Panc1 (cell line): Measurements from ENCODE around the gene EFNA5. TPM values are rescaled to one million over a fixed set of nuclear protein-coding genes. Genes with fewer than 3 reads are reported as not detected.

Source experiments
- ATAC-seq: fragments of 200-7000 bp; cut with Tn5 transposase; 2 replicates; pipeline ENCODE4 v1.9.1; 2020; ENCODE audit warnings: mild to moderate bottlenecking, moderate library complexity
- BruUV-seq: library from RNA; stranded (reverse); fragments of 400-500 nt; replicated peaks from 2 replicates; lab custom pipeline; 2021; lab: Mats Ljungman, UMichigan
- CTCF ChIA-PET: fragments of 300-600 bp; sonication (Branson Sonifier 250); formaldehyde crosslinking; loops from one replicate; lab custom pipeline; 2022; ENCODE audit warnings: antibody characterized with exemption; lab: Charles Lee
- POLR2A ChIA-PET: fragments of 300-600 bp; sonication (Branson Sonifier 250); formaldehyde crosslinking; loops from one replicate; lab custom pipeline; 2022; ENCODE audit warnings: antibody characterized with exemption; lab: Charles Lee
- DNase-seq: peaks from one replicate; pipeline ENCODE4 v3.0.0-alpha.2; 2010; ENCODE audit warnings: low read depth, low spot score
- H3K27ac ChIP-seq: 2 replicates; pipeline ENCODE4 v1.5.1; 2011; ENCODE audit warnings: mild to moderate bottlenecking, low read length, inconsistent platforms
- H3K27me3 ChIP-seq: fragments of 200-500 bp; sonication (Bioruptor generic); 2 replicates; pipeline ENCODE4 v1.6.0; 2014; ENCODE audit warnings: low read length, inconsistent platforms; ENCODE audit not compliant: control insufficient read depth, insufficient read depth
- H3K36me3 ChIP-seq: fragments of 200-500 bp; sonication (Bioruptor generic); 2 replicates; pipeline ENCODE4 v1.5.1; 2014; ENCODE audit warnings: inconsistent platforms, mild to moderate bottlenecking, low read length, moderate library complexity; ENCODE audit not compliant: control insufficient read depth, insufficient read depth
- H3K4me1 ChIP-seq: 2 replicates; pipeline ENCODE4 v1.5.1; 2011; ENCODE audit warnings: inconsistent platforms, mild to moderate bottlenecking, low read length, moderate library complexity; ENCODE audit not compliant: control insufficient read depth, insufficient read depth
- H3K4me3 ChIP-seq, 2 experiments: 2 replicates each; pipeline ENCODE4 v1.5.1; 2011 to 2012; ENCODE audit warnings: low read depth in 2 of 2, low read length in 2 of 2, mild to moderate bottlenecking in 2 of 2, inconsistent platforms in 1 of 2, moderate library complexity in 1 of 2
- H3K9me3 ChIP-seq: fragments of 200-500 bp; sonication (Bioruptor generic); 2 replicates; pipeline ENCODE4 v1.5.1; 2014; ENCODE audit warnings: low read depth, mild to moderate bottlenecking, inconsistent platforms, low read length, moderate library complexity; ENCODE audit not compliant: control insufficient read depth, insufficient read depth
- CTCF ChIP-seq: fragments of 450-650 bp; IDR thresholded peaks from 2 replicates; pipeline ENCODE4 v1.5.1; 2017; ENCODE audit warnings: mild to moderate bottlenecking
- POLR2AphosphoS5 ChIP-seq: IDR thresholded peaks from 2 replicates; pipeline ENCODE4 v1.6.1; 2012; ENCODE audit warnings: mild to moderate bottlenecking, low read depth, low read length, moderate library complexity
- REST ChIP-seq, 2 experiments: IDR thresholded peaks; 2 replicates each; pipeline ENCODE4 v1.6.1; 2011 to 2012; ENCODE audit warnings: low read depth in 2 of 2, control low read depth in 1 of 2, low read length in 1 of 2, mild to moderate bottlenecking in 1 of 2, moderate library complexity in 1 of 2; ENCODE audit not compliant: insufficient read depth in 1 of 2
- SIN3A ChIP-seq: IDR thresholded peaks from 2 replicates; pipeline ENCODE4 v1.6.1; 2012; ENCODE audit warnings: low read depth, mild to moderate bottlenecking, low read length, moderate library complexity, borderline replicate concordance; ENCODE audit not compliant: insufficient read depth
- TCF7L2 ChIP-seq: IDR thresholded peaks from 2 replicates; pipeline ENCODE4 v1.6.1; 2011; ENCODE audit warnings: mild to moderate bottlenecking, low read depth, low read length, inconsistent platforms
- in situ Hi-C: cut with HindIII; loops from 2 replicates; pipeline ENCODE4 v1.10.0; 2016; ENCODE audit warnings: low sequenced_read_pairs, low pct_unique_long_range_greater_than_20kb
- intact Hi-C: fragments of 100-400 bp; cut with micrococcal nuclease; formaldehyde crosslinking; loops from one replicate; pipeline ENCODE4 v1.10.0; 2022; ENCODE audit not compliant: unreplicated experiment
- total RNA-seq: library from RNA; stranded (reverse); gene quantifications from one replicate; pipeline ENCODE4 v1.2.1, GENCODE V29; 2021; ENCODE audit not compliant: unreplicated experiment

EFNA5 gene
- total RNA-seq, 1 experiment from 2014 or later, result 30.5 TPM

DNA sequence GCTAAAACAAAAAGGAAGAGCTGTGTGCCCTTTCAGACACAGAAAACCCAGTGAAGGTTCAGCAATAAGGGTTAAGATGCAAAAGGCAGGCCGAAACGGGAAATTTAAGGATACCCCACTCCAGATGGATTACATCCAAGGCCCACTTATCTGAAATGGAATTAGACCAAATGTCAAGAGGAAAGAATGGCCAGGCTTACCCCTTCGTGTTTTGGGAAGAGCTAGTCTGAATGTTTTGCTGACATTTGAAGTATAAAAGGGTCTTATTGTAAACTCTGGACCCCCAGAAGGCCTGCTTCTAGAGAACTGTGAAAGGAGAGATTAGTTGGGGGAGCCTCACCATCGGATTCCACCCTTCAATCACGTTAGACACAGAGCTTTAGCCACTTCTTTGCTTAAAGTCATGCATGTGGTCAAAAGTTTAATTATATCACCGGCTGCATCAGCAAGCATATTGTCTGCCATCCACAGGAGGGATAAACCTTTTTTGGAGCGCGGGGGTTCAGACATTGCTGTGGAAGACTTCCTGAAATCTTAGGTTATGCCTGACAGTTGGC lies 93.3 kb downstream of the EFNA5 start:
- no peak overlapping the region for H3K4me3 ChIP-seq
- intact Hi-C loops (loop anchor here (10.0 kb wide), 1 partner anchor 473 kb away; no protein-coding TSS in a partner anchor), in situ Hi-C loops (no loop called here)
- DNase-seq, result no peak
- H3K27ac ChIP-seq, result peak overlapping the region; percentile 35; the same call in 1 of the 2 replicates
- no peaks in the 10 kb centered on the region for H3K36me3 ChIP-seq
- BruUV-seq, result no TSS peak
- ChIA-PET POLR2A (no interaction called here), CTCF (no interaction called here)
- TF ChIP-seq CTCF (no peak), POLR2AphosphoS5 (no peak), REST (IDR thresholded peaks at IDR 0.05; ENCODE audit: insufficient read depth in 1 of 2, low read depth in 2 of 2, low read length in 1 of 2) (no peak), TCF7L2 (no peak), SIN3A (no peak)
- H3K9me3 ChIP-seq, result no peaks in the 10 kb centered on the region
- H3K4me1 ChIP-seq, result peaks cover 42% of the 10 kb centered on the region
- no peak for ATAC-seq
- no peaks in the 10 kb centered on the region for H3K27me3 ChIP-seq

DNA sequence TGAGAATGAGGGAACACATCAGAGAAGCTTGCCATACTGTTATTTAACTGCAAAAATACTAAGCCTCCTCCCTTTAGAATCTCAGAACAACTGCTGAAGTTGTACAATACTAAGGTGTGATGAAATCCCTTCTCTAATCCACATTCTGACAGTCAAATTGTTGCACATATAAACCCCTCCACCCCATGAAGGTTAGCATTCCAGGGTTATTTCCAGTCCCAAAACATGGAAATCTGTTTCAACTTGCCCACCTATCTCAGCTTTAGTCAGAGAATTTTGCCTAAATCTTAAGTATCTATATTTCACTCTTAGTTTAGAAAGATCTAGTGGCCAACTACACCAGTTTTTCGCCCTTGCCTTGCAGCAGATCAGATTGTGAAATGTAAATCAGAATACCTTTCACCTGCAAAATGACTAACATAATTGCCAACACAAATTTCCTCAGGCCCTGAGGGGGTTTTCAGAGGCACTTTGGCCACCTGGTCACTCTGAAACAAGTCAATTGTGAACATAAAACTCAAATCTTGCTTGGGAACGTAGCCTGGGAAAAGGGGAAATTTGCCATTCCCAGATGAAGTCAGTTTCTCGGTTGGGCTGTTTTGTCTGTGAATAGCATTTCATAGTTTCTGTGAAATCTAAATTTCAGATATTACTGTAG lies 93.9 kb downstream of the EFNA5 start:
- in situ Hi-C loops (no loop called here), intact Hi-C loops (loop anchor here (10.0 kb wide), 1 partner anchor 472 kb away; no protein-coding TSS in a partner anchor)
- H3K9me3 ChIP-seq, result no peaks in the 10 kb centered on the region
- H3K27ac ChIP-seq, result peak overlapping the region; percentile 35; the same call in 1 of the 2 replicates
- TF ChIP-seq CTCF (no peak), SIN3A (no peak), TCF7L2 (no peak), REST (IDR thresholded peaks at IDR 0.05; ENCODE audit: insufficient read depth in 1 of 2, low read depth in 2 of 2, low read length in 1 of 2) (no peak), POLR2AphosphoS5 (no peak)
- ChIA-PET CTCF (no interaction called here), POLR2A (no interaction called here)
- BruUV-seq, result no TSS peak
- H3K4me3 ChIP-seq, result no peak overlapping the region
- ATAC-seq, result no peak
- no peaks in the 10 kb centered on the region for H3K27me3 ChIP-seq
- DNase-seq, result no peak
- no peaks in the 10 kb centered on the region for H3K36me3 ChIP-seq
- H3K4me1 ChIP-seq, result peaks cover 46% of the 10 kb centered on the region
